ENCODE data around the gene ICE1.
"Not testable (repeated sequence)": the region's sequence is repeated elsewhere in the genome, so short reads cannot be mapped to it uniquely, and the experiment has no call there.

The ICE1 gene

DNA sequence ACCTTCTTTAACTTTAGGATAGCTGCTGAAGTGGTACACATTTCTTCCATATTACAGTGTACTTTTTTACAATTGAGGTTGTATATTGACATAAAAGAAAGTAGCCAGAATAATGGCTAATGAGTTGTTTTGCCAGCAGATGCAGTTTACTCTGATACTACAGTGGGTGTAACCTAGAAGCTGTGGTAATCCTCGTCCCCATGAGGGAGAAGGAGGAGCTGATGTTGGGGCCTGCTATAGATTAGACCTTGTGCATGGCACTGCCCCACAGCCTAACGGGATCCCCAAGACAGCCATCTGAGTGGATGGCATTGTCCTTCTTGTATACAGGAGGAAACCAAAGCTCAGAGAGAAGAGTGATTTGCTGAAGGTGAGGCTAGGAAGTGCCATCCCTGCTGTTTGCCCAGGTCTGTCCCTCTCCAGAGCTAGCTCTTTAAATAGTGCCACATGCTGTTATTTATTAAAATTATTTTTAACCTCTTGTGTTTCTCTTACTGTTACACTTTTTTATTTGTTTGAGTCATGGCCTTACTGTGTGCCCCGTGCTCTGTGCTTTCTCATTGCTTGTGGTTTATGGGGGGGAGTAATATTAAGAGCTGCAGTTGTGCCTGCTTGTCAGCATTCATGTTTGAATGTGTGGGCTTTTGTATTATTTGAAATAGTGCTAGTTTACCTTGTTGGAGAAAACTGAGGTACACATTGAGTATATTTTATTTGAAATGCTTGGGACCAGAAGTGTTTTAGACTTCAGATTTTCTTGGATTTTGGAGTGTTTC lies 65.3 kb downstream of the ICE1 start:
- H3K4me3 ChIP-seq (ENCODE audit: low read depth, low read length) = no peak overlapping the region

DNA sequence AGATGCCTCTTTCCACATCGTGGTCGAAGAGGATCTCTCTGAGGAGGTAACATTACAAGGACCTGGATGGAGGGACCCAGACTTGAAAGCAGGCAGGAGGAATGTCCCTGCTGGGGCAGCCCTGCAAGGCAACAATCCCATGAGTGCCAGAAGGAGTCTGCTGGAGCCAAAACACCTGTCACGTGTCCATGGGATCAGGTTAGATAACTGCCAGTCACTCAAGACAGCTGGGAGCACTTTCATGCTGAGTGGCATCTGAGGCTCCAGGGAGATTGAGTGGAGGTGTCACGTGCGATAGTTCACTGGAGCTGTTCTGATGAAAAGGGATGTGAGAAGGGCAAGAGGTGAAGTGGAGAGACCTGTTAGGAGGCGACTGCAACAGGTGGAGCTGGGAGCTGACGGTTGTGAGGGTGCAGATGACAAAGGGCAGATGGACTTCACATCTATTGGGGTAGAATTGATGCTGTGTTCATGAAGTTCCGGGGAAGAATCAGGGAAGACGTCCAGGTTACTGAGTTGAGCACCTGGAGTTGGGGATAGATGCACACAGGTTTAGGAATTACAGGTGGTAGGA lies 68.4 kb downstream of the ICE1 start:
- H3K4me3 ChIP-seq (ENCODE audit: low read depth, low read length) = no peak overlapping the region

DNA sequence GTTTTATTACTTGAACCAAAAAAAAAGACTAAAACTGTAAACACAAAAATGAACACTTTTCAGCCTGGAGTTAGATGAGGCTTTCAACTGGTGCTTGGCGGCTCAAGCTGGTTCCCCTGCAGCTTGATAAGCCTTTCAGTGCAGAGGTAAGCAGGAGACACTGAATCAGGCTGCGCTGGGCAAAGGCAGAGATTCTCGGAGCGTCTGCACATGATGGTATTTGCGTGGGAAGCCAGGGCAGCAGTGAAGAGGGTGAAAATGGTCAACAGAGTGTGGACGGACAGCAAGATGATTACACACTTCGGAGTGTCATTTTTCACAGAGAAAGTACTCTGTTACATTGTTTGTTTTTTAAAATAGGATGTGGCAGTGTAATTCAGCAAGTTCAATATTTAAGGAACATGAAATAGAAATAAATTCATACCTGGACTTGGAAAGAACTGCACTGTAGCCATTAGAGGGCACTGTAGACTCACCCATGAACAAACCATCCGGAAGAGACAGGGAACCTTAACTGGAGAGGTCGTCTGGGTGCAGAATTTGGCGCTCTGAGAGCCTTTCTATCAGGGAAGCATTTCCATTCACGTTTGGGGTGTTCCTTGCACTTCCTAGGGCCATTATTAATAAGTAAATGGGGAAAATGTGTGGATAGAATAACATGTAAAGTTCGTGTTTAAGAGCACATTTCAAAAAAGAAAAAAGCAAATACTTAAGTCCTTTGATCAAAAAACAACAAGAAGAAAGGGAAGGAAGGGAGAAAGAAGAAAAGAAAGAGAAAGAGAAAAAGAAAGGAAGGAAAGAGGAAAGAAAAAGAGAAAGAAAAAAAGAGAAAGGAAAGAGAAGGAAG lies 69.8 kb downstream of the ICE1 start:
- no peak overlapping the region for H3K4me3 ChIP-seq (ENCODE audit: low read depth, low read length)

DNA sequence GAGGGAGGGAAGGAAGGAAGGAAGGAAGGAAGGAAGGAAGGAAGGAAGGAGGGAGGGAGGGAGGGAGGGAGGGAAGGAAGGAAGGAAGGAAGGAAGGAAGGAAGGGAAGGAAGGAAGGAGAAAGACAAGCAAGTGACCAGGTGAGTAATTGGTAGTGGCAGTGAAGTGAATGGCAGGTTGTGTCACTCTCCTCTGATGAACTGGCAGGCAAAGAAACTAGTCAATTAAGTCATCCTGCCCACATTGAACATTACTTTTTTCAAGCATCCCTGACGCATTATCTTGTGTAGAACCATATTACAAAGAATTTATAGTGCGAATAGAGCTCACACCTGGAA lies 70.4 kb downstream of the ICE1 start:
- H3K4me3 ChIP-seq (ENCODE audit: low read depth, low read length) = not testable (repeated sequence)

DNA sequence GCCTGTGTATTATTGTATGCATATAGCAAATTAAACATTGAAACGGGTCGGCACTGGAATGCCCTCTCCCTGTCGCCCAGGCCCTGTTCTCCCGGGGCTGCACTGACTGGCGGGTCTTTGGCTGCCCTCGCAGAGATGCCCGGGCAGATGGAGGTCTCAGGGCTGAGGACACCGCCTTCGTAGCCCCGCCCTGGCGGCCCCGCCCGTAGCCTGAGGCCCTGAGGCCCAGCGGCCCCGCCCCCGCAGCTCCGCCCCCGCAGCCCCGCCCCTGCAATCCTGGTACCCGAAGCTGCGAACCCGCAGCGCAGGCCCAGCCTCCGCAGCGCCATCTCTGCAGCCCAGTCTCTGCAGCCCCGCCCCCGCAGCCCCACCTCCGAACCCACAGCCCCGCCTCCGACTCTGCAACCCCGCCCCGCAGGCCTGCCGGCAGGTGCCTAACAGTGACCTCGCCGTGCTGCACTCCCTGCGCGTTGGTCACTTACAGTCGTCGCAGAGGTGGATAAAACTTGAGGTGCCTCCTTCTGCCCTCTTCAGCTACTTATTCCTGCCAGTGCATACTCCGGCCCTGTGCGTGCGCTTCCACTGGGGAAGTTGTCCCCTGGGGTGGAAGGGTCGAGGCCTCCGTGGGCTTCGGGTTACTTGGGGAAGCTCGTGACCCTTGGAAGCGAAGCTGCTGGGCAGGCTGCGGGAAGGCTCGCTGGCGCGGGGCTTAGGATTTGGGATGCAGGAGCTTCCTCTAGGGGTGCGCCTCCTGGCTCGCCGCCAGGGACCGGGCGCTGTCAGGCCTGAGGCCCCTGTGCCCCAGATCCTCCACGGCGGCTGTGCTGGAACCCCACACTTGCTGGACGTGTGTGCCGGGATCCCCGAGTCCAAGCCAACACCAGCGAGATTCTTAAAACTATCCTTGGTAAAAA lies 72.3 kb downstream of the ICE1 start:
- H3K4me3 ChIP-seq (ENCODE audit: low read depth, low read length) = no peak overlapping the region

DNA sequence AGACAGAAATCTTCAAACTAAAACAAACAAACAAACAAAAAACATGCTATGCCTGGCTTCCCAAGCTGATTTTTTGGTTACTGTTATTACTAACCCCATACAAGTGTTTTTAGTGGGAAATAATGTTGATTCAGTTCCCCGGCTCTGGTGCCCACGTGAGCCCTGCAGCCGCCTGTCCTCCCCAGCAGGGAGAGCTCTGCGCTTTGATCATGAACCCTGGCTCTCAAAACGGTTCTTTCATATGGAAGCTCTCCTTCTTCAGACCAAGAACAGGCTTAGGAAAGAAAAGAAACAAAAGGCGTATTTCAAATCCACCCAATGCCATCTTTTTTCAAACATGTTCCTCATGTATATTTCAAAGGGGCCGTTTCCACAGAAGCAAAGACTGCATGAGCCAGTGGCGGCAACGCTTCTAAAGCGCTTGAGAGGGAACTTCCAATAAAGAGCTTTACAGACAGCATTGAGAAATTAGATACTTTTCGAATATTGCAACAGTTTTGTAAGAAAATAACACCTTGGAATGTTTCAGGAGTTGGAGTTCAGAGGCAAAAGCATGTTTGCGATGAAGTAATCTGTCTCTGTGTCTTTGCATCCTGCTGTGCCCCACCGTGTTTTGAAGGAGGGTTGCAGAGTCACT lies 74.8 kb downstream of the ICE1 start:
- no peak overlapping the region for H3K4me3 ChIP-seq (ENCODE audit: low read depth, low read length)

DNA sequence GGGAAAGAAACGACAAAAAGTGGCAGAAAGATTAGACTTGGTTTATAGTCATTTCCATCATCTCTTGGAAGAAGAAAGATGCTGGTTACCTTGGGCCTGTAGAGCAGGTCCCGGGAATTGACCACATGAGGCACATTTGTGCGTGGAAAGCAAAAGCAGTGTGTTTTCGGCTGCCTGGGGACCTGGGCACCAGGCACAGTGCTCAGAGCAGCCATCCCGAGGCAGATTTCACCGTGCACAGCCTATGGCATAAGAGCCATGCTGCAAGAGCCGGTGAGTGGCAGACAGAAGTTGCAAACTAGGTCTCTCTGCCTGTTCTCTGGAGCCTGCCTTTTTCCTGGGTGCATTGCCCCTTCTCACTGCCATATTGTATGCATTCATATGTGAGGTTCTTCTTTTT lies 77.0 kb downstream of the ICE1 start:
- no peak overlapping the region for H3K4me3 ChIP-seq (ENCODE audit: low read depth, low read length)

DNA sequence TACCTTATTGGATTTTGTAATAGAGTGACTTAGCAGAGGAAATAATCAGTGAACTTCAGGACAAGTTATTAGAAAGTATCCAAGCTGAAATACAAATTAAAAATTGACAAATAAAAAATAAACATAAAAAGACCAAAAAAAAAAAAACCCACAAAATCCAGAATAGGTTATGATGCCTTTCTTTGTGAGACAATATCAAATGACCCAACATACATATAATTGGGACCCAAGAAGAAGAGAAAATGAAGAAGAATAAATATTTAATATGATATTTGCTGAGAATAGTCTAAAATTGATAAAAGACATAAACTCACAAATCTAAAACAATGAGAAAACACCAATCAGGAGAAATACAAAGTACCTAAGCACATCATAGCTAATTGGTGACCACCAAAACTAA lies 81.8 kb downstream of the ICE1 start:
- no peak overlapping the region for H3K4me3 ChIP-seq (ENCODE audit: low read depth, low read length)

DNA sequence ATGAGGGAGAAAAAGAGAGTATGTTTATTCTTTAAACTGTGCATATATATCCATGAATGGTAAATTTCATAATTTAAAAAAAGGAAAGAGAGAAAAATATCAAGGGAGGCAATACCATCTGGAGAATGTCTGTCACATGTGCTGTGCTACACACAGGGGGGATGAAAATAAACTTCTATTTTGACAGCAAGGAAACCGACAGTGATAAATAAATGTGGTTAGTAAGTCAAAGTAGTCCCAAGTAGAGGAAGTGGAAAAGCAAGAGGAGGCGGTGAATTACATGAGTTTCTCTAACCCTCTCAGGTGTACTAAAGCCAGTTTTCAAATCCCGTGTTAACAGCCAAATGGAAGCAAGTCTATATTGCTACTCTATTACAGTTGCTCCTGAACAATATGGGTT lies 83.3 kb downstream of the ICE1 start:
- H3K4me3 ChIP-seq (ENCODE audit: low read depth, low read length) = no peak overlapping the region

DNA sequence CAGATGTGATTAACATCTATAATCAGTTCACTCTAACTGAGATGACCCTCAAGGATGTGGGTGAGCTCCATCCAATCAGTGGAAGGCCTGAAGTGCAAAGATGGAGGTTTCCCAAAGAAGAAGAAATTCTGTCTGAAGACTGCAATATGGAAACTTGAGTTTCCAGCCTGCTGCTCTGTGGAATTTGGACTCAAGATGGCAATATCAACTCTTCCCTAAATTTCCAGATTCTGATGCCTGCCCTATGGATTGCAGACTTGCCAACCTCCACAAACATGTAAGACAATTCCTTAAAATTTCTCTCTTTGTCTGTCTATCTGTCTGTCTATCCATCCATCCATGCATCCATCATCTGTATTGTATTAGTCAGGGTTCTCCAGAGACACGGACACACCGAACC lies 85.9 kb downstream of the ICE1 start:
- H3K4me3 ChIP-seq (ENCODE audit: low read depth, low read length) = no peak overlapping the region

DNA sequence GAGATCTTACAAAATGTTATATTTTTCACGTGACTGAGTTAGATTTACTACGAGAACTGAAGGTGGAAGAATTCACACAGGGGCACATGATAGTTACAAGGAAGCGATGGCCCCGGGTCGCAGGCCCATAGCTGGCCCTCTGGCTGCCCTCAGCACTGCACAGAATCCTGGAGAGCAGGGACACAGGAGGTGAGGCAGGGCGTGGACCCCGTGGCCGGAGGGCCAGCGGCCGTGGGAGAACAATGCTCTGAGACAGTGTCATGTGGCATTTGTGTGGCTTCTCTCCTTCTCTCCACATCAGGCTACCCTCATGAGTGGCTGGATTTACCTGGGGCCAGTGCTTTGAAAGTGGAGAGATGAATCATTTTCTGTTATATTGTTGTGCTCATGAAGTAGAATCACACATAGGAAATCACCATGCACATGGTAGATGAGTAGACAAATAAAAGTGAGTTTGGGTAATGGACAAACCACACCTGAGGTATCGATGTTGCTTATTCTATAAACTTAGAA lies 89.5 kb downstream of the ICE1 start:
- no peak overlapping the region for H3K4me3 ChIP-seq (ENCODE audit: low read depth, low read length)

DNA sequence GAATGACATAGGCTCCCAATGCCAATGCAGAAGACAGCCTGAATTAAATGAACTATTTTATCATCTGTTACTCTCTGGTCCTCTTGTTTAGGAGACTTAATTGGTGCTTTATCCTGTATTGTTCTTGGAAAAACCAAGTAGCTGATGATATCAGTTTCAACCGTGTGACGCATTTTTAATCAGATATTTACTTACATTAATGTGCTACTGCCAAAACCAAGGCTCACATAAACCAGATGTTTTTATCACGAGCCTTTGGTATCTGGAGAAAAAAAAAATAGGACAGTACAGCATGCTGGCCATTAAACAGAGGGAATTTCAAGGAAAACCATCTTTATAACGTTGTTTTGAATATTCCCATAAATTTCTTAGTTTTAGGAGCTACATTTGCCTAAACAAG lies 90.1 kb downstream of the ICE1 start:
- H3K4me3 ChIP-seq (ENCODE audit: low read depth, low read length) = no peak overlapping the region

DNA sequence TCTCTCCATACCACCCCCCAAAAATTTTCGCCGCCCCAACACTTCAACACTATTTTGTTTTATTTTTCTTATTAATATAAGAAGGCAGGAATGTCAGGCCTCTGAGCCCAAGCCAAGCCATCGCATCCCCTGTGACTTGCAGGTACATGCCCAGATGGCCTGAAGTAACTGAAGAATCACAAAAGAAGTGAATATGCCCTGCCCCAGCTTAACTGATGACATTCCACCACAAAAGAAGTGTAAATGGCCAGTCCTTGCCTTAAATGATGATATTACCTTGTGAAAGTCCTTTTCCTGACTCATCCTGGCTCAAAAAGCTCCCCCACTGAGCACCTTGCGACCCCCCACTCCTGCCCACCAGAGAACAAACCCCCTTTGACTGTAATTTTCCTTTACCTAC lies 98.1 kb downstream of the ICE1 start:
- H3K4me3 ChIP-seq (ENCODE audit: low read depth, low read length) = not testable (repeated sequence)

DNA sequence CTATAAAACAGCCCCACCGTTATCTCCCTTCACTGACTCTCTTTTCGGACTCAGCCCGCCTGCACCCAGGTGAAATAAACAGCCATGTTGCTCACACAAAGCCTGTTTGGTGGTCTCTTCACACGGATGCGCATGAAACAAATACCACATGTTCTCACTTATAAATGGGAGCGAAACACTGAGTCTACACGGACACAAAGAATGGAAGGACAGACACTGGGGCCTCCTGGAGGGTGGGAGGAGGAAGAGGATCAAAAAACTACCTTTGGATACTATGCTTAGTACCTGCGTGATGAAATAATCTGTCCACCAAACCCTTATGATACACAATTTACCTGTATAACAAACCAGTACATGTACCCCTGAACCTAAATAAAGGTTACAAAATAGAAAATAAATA lies 98.6 kb downstream of the ICE1 start:
- no peak overlapping the region for H3K4me3 ChIP-seq (ENCODE audit: low read depth, low read length)

DNA sequence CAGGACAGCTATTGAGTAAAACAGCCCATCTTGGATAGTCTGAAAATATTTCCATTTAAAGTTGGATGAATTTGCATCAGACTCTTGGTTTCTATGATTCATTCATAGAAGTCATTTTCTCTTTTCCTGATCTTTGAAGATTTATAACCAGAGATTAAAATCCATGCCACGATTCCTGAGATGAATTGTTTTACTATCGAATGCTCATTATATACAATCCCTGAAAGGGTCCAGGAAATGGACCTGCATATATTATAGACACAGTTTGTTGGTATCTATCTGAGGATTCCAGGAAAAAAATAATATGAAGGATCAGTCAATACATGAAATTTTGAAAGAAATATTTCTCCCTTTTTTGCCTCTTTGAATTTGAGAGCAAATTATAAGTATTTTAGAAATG lies 99.0 kb downstream of the ICE1 start:
- no peak overlapping the region for H3K4me3 ChIP-seq (ENCODE audit: low read depth, low read length)

DNA sequence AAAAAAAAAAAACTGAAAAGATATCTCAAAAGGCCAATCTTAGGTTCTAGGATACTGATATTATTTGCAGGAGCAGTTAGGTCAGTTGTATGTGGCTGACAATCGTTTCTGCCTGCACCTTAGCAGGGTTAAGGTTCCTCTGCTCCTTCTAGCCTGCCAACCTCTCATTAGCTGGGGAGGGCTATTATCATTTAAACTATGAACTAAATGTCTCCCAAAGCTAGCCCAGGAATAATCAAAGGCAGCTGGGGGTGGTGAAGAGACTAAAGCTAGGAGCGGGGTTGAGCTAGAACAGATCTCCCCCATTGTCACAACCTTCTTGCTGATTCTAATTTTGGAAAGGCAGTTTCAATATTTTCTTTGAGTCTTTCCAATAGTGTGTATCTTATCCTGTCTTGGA lies 99.9 kb downstream of the ICE1 start:
- no peak overlapping the region for H3K4me3 ChIP-seq (ENCODE audit: low read depth, low read length)

DNA sequence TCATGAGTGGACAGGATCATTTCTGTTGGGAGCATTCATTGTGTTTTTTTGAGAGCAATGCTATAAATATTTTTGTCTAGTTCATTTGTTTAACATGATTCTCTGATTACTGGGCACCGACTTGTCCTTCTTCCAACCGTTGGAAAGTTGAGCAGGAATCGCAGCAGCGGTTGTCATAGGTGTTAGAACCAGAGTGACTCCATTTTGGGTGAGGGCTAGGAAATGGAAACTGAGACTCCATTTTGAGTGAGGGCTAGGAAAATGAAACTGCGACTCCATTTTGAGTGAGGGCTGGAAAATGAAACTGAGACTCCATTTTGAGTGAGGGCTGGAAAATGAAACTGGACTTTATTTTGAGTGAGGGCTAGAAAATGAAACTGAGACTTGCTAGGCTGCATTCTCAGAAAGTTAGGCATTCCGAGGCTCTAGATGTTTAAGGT lies 100.6 kb downstream of the ICE1 start:
- no peak overlapping the region for H3K4me3 ChIP-seq (ENCODE audit: low read depth, low read length)

DNA sequence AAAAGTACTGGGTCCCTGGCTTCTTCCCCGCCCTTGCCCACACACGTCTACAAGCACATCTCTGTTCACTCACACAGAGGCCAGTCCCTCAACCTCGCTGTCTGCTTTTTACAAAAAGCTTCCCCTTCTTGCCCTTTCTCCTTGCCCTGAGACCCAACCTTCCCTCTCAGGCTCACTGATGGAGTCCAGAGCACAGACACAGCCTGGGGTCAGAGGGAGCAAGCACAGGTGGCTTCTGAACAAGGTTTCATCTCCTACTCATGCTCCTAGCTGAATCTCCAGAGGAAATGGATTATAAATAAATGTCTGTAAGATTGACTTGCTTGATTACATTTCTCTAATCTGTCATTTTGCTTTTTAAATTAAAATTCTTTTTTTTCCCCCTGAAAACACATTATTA lies 101.8 kb downstream of the ICE1 start:
- no peak overlapping the region for H3K4me3 ChIP-seq (ENCODE audit: low read depth, low read length)

DNA sequence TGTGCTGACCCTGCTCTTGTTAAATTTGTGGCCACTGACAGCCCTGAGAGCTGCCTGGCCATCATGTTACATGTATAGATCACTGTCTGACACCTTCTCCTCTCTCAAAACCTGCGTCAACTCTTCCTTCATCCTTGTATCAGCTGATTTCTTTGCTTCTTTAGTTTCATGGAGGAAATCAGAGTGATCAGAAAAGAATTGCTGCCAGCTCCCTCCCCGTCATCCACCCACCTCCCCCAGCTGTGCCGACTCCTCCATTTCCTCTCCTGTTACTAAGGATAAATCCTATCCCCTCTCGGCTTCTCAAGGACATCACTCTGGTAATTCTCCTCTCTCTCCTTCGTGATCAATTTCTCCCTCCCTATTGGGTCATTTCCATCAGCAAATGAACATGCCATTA lies 108.9 kb downstream of the ICE1 start:
- no peak overlapping the region for H3K4me3 ChIP-seq (ENCODE audit: low read depth, low read length)

DNA sequence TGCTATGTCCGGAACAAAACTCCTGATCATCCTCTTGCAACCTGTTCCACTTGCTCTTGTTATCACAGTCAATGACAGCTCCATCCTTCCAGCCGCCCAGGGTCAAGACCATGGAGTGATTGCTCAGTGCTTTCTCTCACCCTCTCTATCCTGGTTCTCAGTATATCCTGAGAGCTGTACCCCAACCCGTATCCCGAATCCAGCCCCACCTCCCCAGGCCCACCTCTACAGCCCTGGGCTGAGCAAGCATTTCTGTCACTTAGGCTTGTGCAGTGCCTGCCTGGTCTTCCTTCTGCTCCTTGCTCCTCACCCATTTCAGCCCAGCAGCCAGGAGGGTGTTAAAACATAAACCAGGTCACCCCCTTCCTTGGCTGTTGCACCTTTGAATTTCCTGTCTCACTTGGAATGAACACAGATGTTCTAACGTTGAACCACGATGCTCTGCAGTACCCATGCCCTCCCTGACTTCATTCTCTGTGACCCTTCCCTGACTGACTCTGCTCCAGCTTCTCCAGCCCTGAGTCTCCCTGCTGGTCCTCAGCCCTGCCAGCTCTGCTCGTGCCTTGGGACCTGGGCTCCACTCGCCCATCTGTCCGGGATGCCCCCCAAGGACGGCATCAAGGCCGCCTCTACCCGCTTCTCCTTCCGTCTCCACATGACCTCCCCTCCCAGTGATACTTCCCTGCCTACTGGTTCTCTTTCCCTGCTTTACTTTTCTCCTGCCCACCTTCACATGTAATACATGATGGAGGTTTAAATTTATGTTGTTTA lies 110.0 kb downstream of the ICE1 start:
- no peak overlapping the region for H3K4me3 ChIP-seq (ENCODE audit: low read depth, low read length)
